Embryonic facial prominence (tissue), 1 donor: ENCODE data around the gene DEFB131A.
"Not testable (repeated sequence)": the region's sequence is repeated elsewhere in the genome, so short reads cannot be mapped to it uniquely, and the experiment has no call there.

Experiments
- DNase-seq: peaks from one replicate; pipeline ENCODE4 v3.0.0-alpha.2; 2016; ENCODE audit errors: extremely low spot score

DEFB131A gene

GRCh38 chr4:9444114-9444513 lies at the start of gene DEFB131A:
TSS of gene DEFB131A (plus strand) at chr4:9444414. CDS start at chr4:9444534, 120 bp downstream.
- not testable (repeated sequence) for DNase-seq

GRCh38 chr4:9405774-9406173 lies 38.4 kb upstream of the DEFB131A start:
- not testable (repeated sequence) for DNase-seq

- not testable (repeated sequence) for DNase-seq
Observed at GRCh38 chr4:9406491-9406890, 37.7 kb upstream of the DEFB131A start.

- no peak for DNase-seq
Observed at GRCh38 chr4:9409793-9410192, 34.4 kb upstream of the DEFB131A start.

GRCh38 chr4:9421884-9422455 lies 22.2 kb upstream of the DEFB131A start:
- DNase-seq: not testable (repeated sequence)

GRCh38 chr4:9425916-9426315 lies 18.3 kb upstream of the DEFB131A start:
- not testable (repeated sequence) for DNase-seq

- DNase-seq: not testable (repeated sequence)
Observed at GRCh38 chr4:9430061-9430460, 14.2 kb upstream of the DEFB131A start.

- DNase-seq: not testable (repeated sequence)
Observed at GRCh38 chr4:9433320-9433719, 10.9 kb upstream of the DEFB131A start.

GRCh38 chr4:9436728-9437127 lies 7.5 kb upstream of the DEFB131A start:
- not testable (repeated sequence) for DNase-seq

- not testable (repeated sequence) for DNase-seq
Observed at GRCh38 chr4:9442355-9442754, 1.9 kb upstream of the DEFB131A start.

GRCh38 chr4:9444681-9445080 lies 467 bp downstream of the DEFB131A start:
- DNase-seq: not testable (repeated sequence)

- DNase-seq: not testable (repeated sequence)
Observed at GRCh38 chr4:9452251-9452650, 8.0 kb downstream of the DEFB131A start.

GRCh38 chr4:9454284-9454683 lies 10.1 kb downstream of the DEFB131A start:
- not testable (repeated sequence) for DNase-seq

GRCh38 chr4:9455046-9455445 lies 10.8 kb downstream of the DEFB131A start:
- not testable (repeated sequence) for DNase-seq

- not testable (repeated sequence) for DNase-seq
Observed at GRCh38 chr4:9479466-9479865, 35.3 kb downstream of the DEFB131A start.

- not testable (repeated sequence) for DNase-seq
Observed at GRCh38 chr4:9480066-9480465, 35.9 kb downstream of the DEFB131A start.

- DNase-seq: not testable (repeated sequence)
Observed at GRCh38 chr4:9482871-9483270, 38.7 kb downstream of the DEFB131A start.

GRCh38 chr4:9483682-9484081 lies 39.5 kb downstream of the DEFB131A start:
- DNase-seq: not testable (repeated sequence)

GRCh38 chr4:9486880-9487279 lies 42.7 kb downstream of the DEFB131A start:
- DNase-seq: not testable (repeated sequence)

GRCh38 chr4:9488796-9489195 lies 44.6 kb downstream of the DEFB131A start:
- not testable (repeated sequence) for DNase-seq

GRCh38 chr4:9490496-9490895 lies 46.3 kb downstream of the DEFB131A start:
- not testable (repeated sequence) for DNase-seq

- not testable (repeated sequence) for DNase-seq
Observed at GRCh38 chr4:9490986-9491385, 46.8 kb downstream of the DEFB131A start.

- not testable (repeated sequence) for DNase-seq
Observed at GRCh38 chr4:9493589-9493988, 49.4 kb downstream of the DEFB131A start.
